GM13977 (cell line): ENCODE measurements around the gene CERK.

Source experiments
- DNase-seq: peaks from one replicate; pipeline ENCODE4 v3.0.0; 2012; ENCODE audit warnings: low spot score
- CTCF ChIP-seq: IDR thresholded peaks from 2 replicates; pipeline ENCODE4 v1.5.1; 2012; ENCODE audit warnings: mild to moderate bottlenecking, control low read depth; ENCODE audit not compliant: insufficient read depth; ENCODE audit errors: extremely low read depth, missing control alignments
- in situ Hi-C: fragments of 300-500 bp; cut with MboI; formaldehyde crosslinking; loops from one replicate; pipeline ENCODE4 v1.12.0; 2022; ENCODE audit warnings: low sequenced_read_pairs, low pct_unique_long_range_greater_than_20kb, mixed read lengths, inconsistent platforms; ENCODE audit not compliant: unreplicated experiment

CERK gene

GRCh38 chr22:46703996-46704370 is 34.1 kb downstream of the CERK start:
- DNase-seq = no peak
- TF ChIP-seq CTCF = no peak
- in situ Hi-C loops = no loop called here

GRCh38 chr22:46703171-46703995 is 34.7 kb downstream of the CERK start:
- TF ChIP-seq CTCF = no peak
- no peak for DNase-seq
- in situ Hi-C loops = no loop called here

GRCh38 chr22:46701262-46701661 is 36.8 kb downstream of the CERK start:
- DNase-seq = no peak
- no peak for TF ChIP-seq CTCF
- in situ Hi-C loops = no loop called here

- DNase-seq = no peak
- in situ Hi-C loops = no loop called here
- TF ChIP-seq CTCF = no peak
These were observed 39.0 kb downstream of the CERK start for GRCh38 chr22:46699091-46699490.

GRCh38 chr22:46697811-46698515 is 40.1 kb downstream of the CERK start:
- no peak for TF ChIP-seq CTCF
- in situ Hi-C loops = no loop called here

GRCh38 chr22:46696614-46697013 is 41.4 kb downstream of the CERK start:
- no peak for TF ChIP-seq CTCF
- DNase-seq = no peak
- in situ Hi-C loops = no loop called here

More at GRCh38 chr22:46697811-46698515, 40.1 kb downstream of the CERK start:
- no peak for DNase-seq

GRCh38 chr22:46696229-46696518 is 41.9 kb downstream of the CERK start:
- TF ChIP-seq CTCF = no peak
- in situ Hi-C loops = no loop called here
- no peak for DNase-seq
